ENCODE measurements around the gene PLIN4.

PLIN4 gene

GRCh38 chr19:4493104-4493928, 25.0 kb downstream of the PLIN4 start:
- no peak for TF ChIP-seq CTCF (IDR thresholded peaks at IDR 0.05; ENCODE audit: insufficient read depth, low read length, missing control alignments)
- DNase-seq (ENCODE audit: low read depth, low spot score): no peak
- no peak overlapping the region for H3K4me3 ChIP-seq (ENCODE audit: low read depth, low read length)
- ChIA-PET POLR2A (no interaction called here), CTCF (no interaction called here)

GRCh38 chr19:4492337-4493103, 25.8 kb downstream of the PLIN4 start:
- ChIA-PET POLR2A (no interaction called here), CTCF (no interaction called here)
- DNase-seq (ENCODE audit: low read depth, low spot score): no peak
- H3K4me3 ChIP-seq (ENCODE audit: low read depth, low read length): no peak overlapping the region
- no peak for TF ChIP-seq CTCF (IDR thresholded peaks at IDR 0.05; ENCODE audit: insufficient read depth, low read length, missing control alignments)

- POLR2A ChIA-PET: no interaction called here
These were observed 26.8 kb downstream of the PLIN4 start for GRCh38 chr19:4491446-4491845.

GRCh38 chr19:4488496-4488895, 29.8 kb downstream of the PLIN4 start:
- CTCF ChIA-PET: interaction anchor here (1.6 kb wide), 1 partner anchor 35 kb away, joined by 6 read pairs; no protein-coding TSS in a partner anchor
- no peak for TF ChIP-seq CTCF (IDR thresholded peaks at IDR 0.05; ENCODE audit: insufficient read depth, low read length, missing control alignments)
- POLR2A ChIA-PET: no interaction called here
- no peak overlapping the region for H3K4me3 ChIP-seq (ENCODE audit: low read depth, low read length)
- no peak for DNase-seq (ENCODE audit: low read depth, low spot score)

More at GRCh38 chr19:4491446-4491845, 26.8 kb downstream of the PLIN4 start:
- no peak for TF ChIP-seq CTCF (IDR thresholded peaks at IDR 0.05; ENCODE audit: insufficient read depth, low read length, missing control alignments)
- CTCF ChIA-PET: no interaction called here
- no peak for DNase-seq (ENCODE audit: low read depth, low spot score)
- no peak overlapping the region for H3K4me3 ChIP-seq (ENCODE audit: low read depth, low read length)

- ChIA-PET POLR2A (no interaction called here), CTCF (no interaction called here)
- DNase-seq (ENCODE audit: low read depth, low spot score): no peak
- no peak overlapping the region for H3K4me3 ChIP-seq (ENCODE audit: low read depth, low read length)
- no peak for TF ChIP-seq CTCF (IDR thresholded peaks at IDR 0.05; ENCODE audit: insufficient read depth, low read length, missing control alignments)
These were observed 30.7 kb downstream of the PLIN4 start for GRCh38 chr19:4487572-4487971.

- DNase-seq (ENCODE audit: low read depth, low spot score): no peak
- POLR2A ChIA-PET: no interaction called here
- TF ChIP-seq CTCF (IDR thresholded peaks at IDR 0.05; ENCODE audit: insufficient read depth, low read length, missing control alignments): no peak
- H3K4me3 ChIP-seq (ENCODE audit: low read depth, low read length): no peak overlapping the region
- CTCF ChIA-PET: no interaction called here
These were observed 34.9 kb downstream of the PLIN4 start for GRCh38 chr19:4483385-4483784.

Measured in AG04449 (cell line).